ENCODE data around the gene LRRC25.

GRCh38 chr19:18351544-18351943, 45.9 kb downstream of the LRRC25 start:
- TF ChIP-seq POLR2A (IDR thresholded peaks at IDR 0.05) (no peak), CTCF (IDR thresholded peaks at IDR 0.05) (no peak)

Data from body of pancreas (tissue), 4 donors.